Measurements from ENCODE around the gene PDCD11. TPM values are rescaled to one million over a fixed set of nuclear protein-coding genes. Genes with fewer than 3 reads are reported as not detected.

Gene PDCD11
- total and polyA plus RNA-seq, 9 donors: 9.7 to 40.8 (median 24.5) TPM

GRCh38 chr10:103445366-103445765 is 48.9 kb downstream of the PDCD11 start:
- TF ChIP-seq CTCF (IDR thresholded peaks at IDR 0.05): no peak
- TF ChIP-seq EP300 (IDR thresholded peaks at IDR 0.05): no peak
- TF ChIP-seq POLR2A (IDR thresholded peaks at IDR 0.05): no peak
- Histone ChIP-seq H3K4me3 (no peak overlapping the region), H3K9me3 (no peaks in the 10 kb centered on the region), H3K27ac (peak overlapping the region; percentile 74 to 84), H3K27me3 (no peaks in the 10 kb centered on the region), H3K4me1 (ENCODE audit: insufficient read depth) (peaks cover 48% of the 10 kb centered on the region), H3K36me3 (no peaks in the 10 kb centered on the region)
- intact Hi-C loops (cut with DNase I): no loop called here
- 86 to 89% (median 88%) methylated on average over 9 of the region's 9 CpGs for WGBS, 3 donors
- no peak for DNase-seq

- DNase-seq: peak; percentile 73 to 89 (median 86)
- H3K4me3 ChIP-seq: no peak overlapping the region
- no peaks in the 10 kb centered on the region for H3K27me3 ChIP-seq
- no peaks in the 10 kb centered on the region for H3K9me3 ChIP-seq
- intact Hi-C loops (cut with DNase I): no loop called here
- no peaks in the 10 kb centered on the region for H3K36me3 ChIP-seq
- no peak for TF ChIP-seq CTCF (IDR thresholded peaks at IDR 0.05)
- TF ChIP-seq EP300 (IDR thresholded peaks at IDR 0.05): peak; percentile 89
- TF ChIP-seq POLR2A (IDR thresholded peaks at IDR 0.05): no peak
- 23 to 33% (median 23%) methylated on average over 12 of the region's 12 CpGs for WGBS, 3 donors
- peak overlapping the region; percentile 74 to 84 for H3K27ac ChIP-seq
- peaks cover 50% of the 10 kb centered on the region for H3K4me1 ChIP-seq (ENCODE audit: insufficient read depth)
These were observed 49.5 kb downstream of the PDCD11 start for GRCh38 chr10:103445767-103446567.

- no peak for DNase-seq
- H3K27me3 ChIP-seq: no peaks in the 10 kb centered on the region
- H3K4me3 ChIP-seq: no peak overlapping the region
- peaks cover 43% of the 10 kb centered on the region for H3K4me1 ChIP-seq (ENCODE audit: insufficient read depth)
- H3K9me3 ChIP-seq: no peaks in the 10 kb centered on the region
- no peaks in the 10 kb centered on the region for H3K36me3 ChIP-seq
- intact Hi-C loops (cut with DNase I): loop anchor here in 1 of 4 donors (1.0 kb wide), 1 partner anchor 28 kb away; no protein-coding TSS in a partner anchor
- WGBS, 3 donors: 93 to 96% (median 94%) methylated on average over 23 of the region's 23 CpGs
- TF ChIP-seq EP300 (IDR thresholded peaks at IDR 0.05) (no peak), POLR2A (IDR thresholded peaks at IDR 0.05) (no peak), CTCF (IDR thresholded peaks at IDR 0.05) (no peak)
- peak overlapping the region; percentile 40 to 84 for H3K27ac ChIP-seq
These were observed 50.8 kb downstream of the PDCD11 start for GRCh38 chr10:103447187-103447586.

- Histone ChIP-seq H3K27ac (peak overlapping the region in 1 of 2 donors; percentile 28), H3K36me3 (no peaks in the 10 kb centered on the region), H3K9me3 (no peaks in the 10 kb centered on the region), H3K4me3 (peak overlapping the region; percentile 69), H3K4me1 (ENCODE audit: insufficient read depth) (peaks cover 43% of the 10 kb centered on the region), H3K27me3 (no peaks in the 10 kb centered on the region)
- peak in 3 of 5 donors; percentile 64 to 76 (median 66) for DNase-seq
- intact Hi-C loops (cut with DNase I): no loop called here
- WGBS, 3 donors: 3 to 10% (median 5%) methylated on average over 1 of the region's 1 CpG
- TF ChIP-seq EP300 (IDR thresholded peaks at IDR 0.05) (no peak), POLR2A (IDR thresholded peaks at IDR 0.05) (no peak), CTCF (IDR thresholded peaks at IDR 0.05) (no peak)
These were observed 52.3 kb downstream of the PDCD11 start for GRCh38 chr10:103448746-103449145.

Measured in ovary (tissue), 9 donors.